Brain microvascular endothelial cell (primary cell): ENCODE measurements around the gene NELFE.

Experiments
- DNase-seq: peaks from one replicate; pipeline ENCODE4 v3.0.0-alpha.2; 2020
- H3K27ac ChIP-seq: fragments of 250-450 bp; sonication (Bioruptor Pico); 2 replicates; pipeline ENCODE4 v1.5.1; 2020; ENCODE audit warnings: mild to moderate bottlenecking, moderate library complexity
- H3K27me3 ChIP-seq: fragments of 250-450 bp; sonication (Bioruptor Pico); replicated peaks from 2 replicates; pipeline ENCODE4 v1.5.1; 2020; ENCODE audit warnings: mild to moderate bottlenecking
- H3K36me3 ChIP-seq: fragments of 250-450 bp; sonication (Bioruptor Pico); replicated peaks from 2 replicates; pipeline ENCODE4 v1.5.1; 2020; ENCODE audit warnings: mild to moderate bottlenecking
- H3K4me3 ChIP-seq: 2 replicates; pipeline ENCODE4 v1.5.1; 2011; ENCODE audit warnings: low read depth, mild to moderate bottlenecking, control low read depth, low read length, moderate library complexity
- in situ Hi-C: cut with HindIII; loops from 2 replicates; pipeline ENCODE4 v1.10.0; 2017; ENCODE audit warnings: low sequenced_read_pairs, low pct_ligation_motif_present
- TF ChIP-seq, protein P1 (sequence below): IDR thresholded peaks from 2 replicates; pipeline ENCODE4 v1.5.1; 2011; ENCODE audit warnings: low read depth, mild to moderate bottlenecking, moderate library complexity, low read length, control low read depth, inconsistent platforms; ENCODE audit errors: missing control alignments

Gene NELFE

DNA sequence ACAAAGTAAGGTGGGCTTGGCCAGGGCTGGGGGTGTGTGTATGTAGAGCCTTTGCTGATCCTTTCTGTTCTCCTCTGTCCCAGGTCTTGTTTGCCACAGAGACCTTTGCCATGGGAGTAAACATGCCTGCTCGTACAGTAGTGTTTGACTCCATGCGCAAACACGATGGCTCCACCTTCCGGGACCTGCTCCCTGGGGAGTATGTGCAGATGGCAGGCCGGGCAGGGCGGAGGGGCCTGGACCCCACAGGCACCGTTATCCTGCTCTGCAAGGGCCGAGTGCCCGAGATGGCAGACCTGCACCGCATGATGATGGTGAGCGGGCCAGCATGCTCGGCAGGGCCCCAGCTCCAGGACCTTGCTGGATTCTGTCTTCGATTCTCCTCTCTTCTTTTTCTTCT lies 6.9 kb upstream of the NELFE start:
- no peak overlapping the region for H3K4me3 ChIP-seq
- H3K27ac ChIP-seq: no peak overlapping the region
- TF ChIP-seq, protein P1, sequence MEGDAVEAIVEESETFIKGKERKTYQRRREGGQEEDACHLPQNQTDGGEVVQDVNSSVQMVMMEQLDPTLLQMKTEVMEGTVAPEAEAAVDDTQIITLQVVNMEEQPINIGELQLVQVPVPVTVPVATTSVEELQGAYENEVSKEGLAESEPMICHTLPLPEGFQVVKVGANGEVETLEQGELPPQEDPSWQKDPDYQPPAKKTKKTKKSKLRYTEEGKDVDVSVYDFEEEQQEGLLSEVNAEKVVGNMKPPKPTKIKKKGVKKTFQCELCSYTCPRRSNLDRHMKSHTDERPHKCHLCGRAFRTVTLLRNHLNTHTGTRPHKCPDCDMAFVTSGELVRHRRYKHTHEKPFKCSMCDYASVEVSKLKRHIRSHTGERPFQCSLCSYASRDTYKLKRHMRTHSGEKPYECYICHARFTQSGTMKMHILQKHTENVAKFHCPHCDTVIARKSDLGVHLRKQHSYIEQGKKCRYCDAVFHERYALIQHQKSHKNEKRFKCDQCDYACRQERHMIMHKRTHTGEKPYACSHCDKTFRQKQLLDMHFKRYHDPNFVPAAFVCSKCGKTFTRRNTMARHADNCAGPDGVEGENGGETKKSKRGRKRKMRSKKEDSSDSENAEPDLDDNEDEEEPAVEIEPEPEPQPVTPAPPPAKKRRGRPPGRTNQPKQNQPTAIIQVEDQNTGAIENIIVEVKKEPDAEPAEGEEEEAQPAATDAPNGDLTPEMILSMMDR: no peak
- H3K36me3 ChIP-seq: peaks cover 79% of the 10 kb centered on the region
- in situ Hi-C loops: no loop called here
- no peak for DNase-seq
- no peaks in the 10 kb centered on the region for H3K27me3 ChIP-seq

GRCh38 chr6:31963921-31964320 lies 5.2 kb upstream of the NELFE start:
- in situ Hi-C loops: no loop called here
- Histone ChIP-seq H3K36me3 (peaks cover 69% of the 10 kb centered on the region), H3K27me3 (no peaks in the 10 kb centered on the region), H3K4me3 (no peak overlapping the region), H3K27ac (no peak overlapping the region)
- TF ChIP-seq, protein P1: no peak
- DNase-seq: no peak

DNA sequence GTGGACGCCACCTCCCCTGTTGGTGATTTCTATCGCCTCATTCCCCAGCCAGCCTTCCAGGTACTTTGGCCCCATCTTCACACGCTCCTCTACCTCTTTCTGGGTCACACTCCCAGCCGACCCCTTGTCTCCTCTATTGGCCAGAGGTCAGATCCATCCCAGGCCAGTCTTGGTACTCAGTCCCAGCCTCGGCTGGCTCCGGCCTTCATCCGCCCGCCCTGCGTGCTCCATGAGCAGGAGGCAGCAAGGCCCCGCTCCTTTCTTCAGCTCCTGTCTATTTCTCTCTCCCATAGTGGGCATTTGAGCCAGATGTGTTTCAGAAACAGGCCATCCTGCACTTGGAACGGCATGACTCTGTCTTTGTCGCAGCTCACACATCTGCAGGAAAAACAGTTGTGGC lies 2.8 kb upstream of the NELFE start:
- Histone ChIP-seq H3K36me3 (peaks cover 47% of the 10 kb centered on the region), H3K27ac (no peak overlapping the region), H3K27me3 (no peaks in the 10 kb centered on the region), H3K4me3 (no peak overlapping the region)
- DNase-seq: no peak
- TF ChIP-seq, protein P1: no peak
- in situ Hi-C loops: no loop called here

DNA sequence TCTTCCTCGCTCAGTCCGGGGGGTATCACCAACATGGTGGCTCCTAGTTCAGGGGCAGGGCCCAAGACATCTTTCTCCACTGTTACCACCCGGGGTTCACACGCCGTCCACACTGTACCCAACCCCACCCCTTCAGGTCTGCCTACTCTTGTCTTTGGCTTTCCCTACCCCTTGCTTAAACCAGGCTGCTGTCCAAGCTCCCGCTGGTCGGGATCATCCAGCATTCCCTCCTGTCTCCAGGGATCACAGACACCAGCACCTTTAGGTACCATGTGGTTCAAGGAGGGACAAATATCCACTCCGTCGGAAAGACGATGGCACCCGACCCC lies 395 bp downstream of the NELFE start:
- peaks cover 50% of the 10 kb centered on the region for H3K36me3 ChIP-seq
- TF ChIP-seq, protein P1: no peak
- DNase-seq: no peak
- H3K27ac ChIP-seq: peak overlapping the region; percentile 51
- peak overlapping the region; percentile 100 for H3K4me3 ChIP-seq
- H3K27me3 ChIP-seq: no peaks in the 10 kb centered on the region
- in situ Hi-C loops: no loop called here

DNA sequence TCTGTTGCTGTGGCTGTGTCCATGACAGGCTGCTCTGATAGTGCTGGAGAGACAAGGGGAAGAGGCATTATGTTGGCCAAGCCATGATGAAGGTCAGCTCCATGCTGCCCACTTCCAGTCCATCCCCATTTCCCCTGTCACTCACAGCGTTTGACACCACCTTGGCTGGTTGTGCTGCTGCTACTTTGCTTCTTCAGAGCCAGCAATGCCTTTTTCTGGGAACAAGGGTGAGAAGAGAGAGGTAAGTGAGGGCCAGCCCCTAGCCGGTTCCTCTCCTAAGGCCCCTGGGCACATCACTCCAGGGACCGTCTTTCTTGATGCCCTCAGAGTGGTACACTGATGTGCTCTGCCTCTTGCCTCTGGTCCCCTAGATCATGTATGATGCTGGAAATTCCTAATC lies 2.0 kb downstream of the NELFE start:
- no peak for DNase-seq
- Histone ChIP-seq H3K27ac (no peak overlapping the region), H3K4me3 (no peak overlapping the region), H3K36me3 (peaks cover 50% of the 10 kb centered on the region), H3K27me3 (no peaks in the 10 kb centered on the region)
- in situ Hi-C loops: no loop called here
- TF ChIP-seq, protein P1: no peak

DNA sequence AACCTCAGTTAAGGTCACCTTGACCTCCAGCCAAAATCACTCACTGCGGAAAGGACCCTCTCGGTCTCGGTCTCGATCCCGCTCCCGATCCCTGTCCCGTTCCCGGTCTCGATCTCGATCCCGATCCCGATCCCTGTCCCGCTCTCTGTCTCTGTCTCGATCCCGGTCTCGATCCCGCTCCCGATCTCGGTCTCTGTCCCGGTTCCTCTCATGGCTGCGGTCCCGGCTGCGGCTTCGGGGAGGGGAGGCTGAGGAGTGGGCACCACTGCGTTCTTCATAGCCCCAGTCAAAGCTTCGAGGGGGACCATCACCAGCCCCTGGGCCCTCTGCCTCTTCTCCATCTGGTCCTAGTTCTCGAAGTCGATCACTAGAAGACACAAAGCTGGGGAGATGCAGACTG lies 4.3 kb downstream of the NELFE start:
- Histone ChIP-seq H3K27ac (no peak overlapping the region), H3K36me3 (peaks cover 50% of the 10 kb centered on the region), H3K4me3 (no peak overlapping the region), H3K27me3 (no peaks in the 10 kb centered on the region)
- DNase-seq: no peak
- TF ChIP-seq, protein P1: no peak
- in situ Hi-C loops: no loop called here
